ENCODE results near the gene HOXC9.

Gene HOXC9

DNA sequence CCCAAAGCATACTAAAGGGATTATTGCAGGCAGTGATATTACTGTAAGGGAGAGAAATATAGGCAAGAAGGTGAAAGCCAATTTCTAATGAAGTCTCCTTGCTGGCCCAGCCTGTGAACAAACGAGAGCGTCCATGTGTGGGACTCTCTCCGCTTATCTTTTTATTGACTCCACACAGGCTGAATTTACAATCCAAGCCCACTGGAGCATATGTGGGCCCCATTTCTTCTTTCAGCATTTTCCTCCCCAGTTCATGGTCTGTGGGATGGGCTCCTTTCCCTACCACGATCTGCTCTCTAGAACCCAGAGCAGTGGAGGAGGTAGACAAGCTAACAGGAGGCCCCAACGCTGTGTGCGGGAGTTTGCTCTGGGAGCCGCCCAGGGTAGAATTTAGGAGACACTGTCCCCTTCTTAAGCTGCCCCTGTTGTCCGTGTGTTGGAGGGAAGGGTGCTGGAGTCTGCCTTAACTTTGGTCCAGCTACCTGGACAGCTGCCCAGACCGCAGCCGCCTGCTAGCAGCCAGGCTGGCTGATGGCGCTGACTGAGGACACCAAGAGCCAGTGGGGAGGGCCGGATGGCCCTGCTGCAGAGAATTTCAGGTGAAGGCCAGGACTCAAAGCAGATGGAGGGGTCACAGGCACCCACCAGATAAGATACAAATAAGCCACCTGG, 30.2 kb upstream of the HOXC9 start:
- Histone ChIP-seq H3K9me3 (ENCODE audit: control insufficient read depth, insufficient read depth, low read depth, low read length) (no peaks in the 10 kb centered on the region), H3K4me3 (ENCODE audit: low read depth, low read length) (no peak overlapping the region), H3K4me1 (ENCODE audit: control insufficient read depth, insufficient read depth, low read length) (peaks cover 70% of the 10 kb centered on the region), H3K27ac (ENCODE audit: extremely low read depth, low read depth, low read length) (peak overlapping the region; percentile 94), H3K36me3 (ENCODE audit: control insufficient read depth in 2 of 2, insufficient read depth in 1 of 2, low read length in 2 of 2) (no peaks in the 10 kb centered on the region)
- CTCF ChIA-PET = interaction anchor here (0.6 to 1.2 kb wide), 6 partner anchors 8 to 403 kb away, joined by 3 to 5 read pairs (median 4); no protein-coding TSS in a partner anchor
- POLR2A ChIA-PET = no interaction called here
- TF ChIP-seq ZNF404 (tag by site-specific recombination; IDR thresholded peaks at IDR 0.05) (no peak), ZNF792 (tag by site-specific recombination; IDR thresholded peaks at IDR 0.05) (no peak), ZNF16 (tag by site-specific recombination; IDR thresholded peaks at IDR 0.05; ENCODE audit: low read depth) (no peak), BCL11A (tag by site-specific recombination; IDR thresholded peaks at IDR 0.05; ENCODE audit: low read depth) (0 out of 2 replicates have a peak, but pooled peaks have one; percentile 1), ZNF624 (tag by site-specific recombination; IDR thresholded peaks at IDR 0.05) (no peak), ZNF514 (tag by site-specific recombination; IDR thresholded peaks at IDR 0.05) (no peak), ZNF654 (tag by site-specific recombination; IDR thresholded peaks at IDR 0.05; ENCODE audit: low read depth) (no peak), ZNF221 (tag by site-specific recombination; IDR thresholded peaks at IDR 0.05; ENCODE audit: borderline replicate concordance) (no peak), ZNF600 (tag by site-specific recombination; IDR thresholded peaks at IDR 0.05) (0 out of 2 replicates have a peak, but pooled peaks have one; percentile 59), ZNF350 (tag by site-specific recombination; IDR thresholded peaks at IDR 0.05) (no peak), SP2 (tag by site-specific recombination; IDR thresholded peaks at IDR 0.05) (no peak), ZNF777 (tag by site-specific recombination; IDR thresholded peaks at IDR 0.05; ENCODE audit: borderline replicate concordance) (no peak), BCL11B (tag by site-specific recombination; IDR thresholded peaks at IDR 0.05; ENCODE audit: low read depth) (no peak), YY1 (tag by site-specific recombination; IDR thresholded peaks at IDR 0.05) (no peak), ZNF529 (tag by site-specific recombination; IDR thresholded peaks at IDR 0.05; ENCODE audit: insufficient replicate concordance) (no peak), ZNF549 (tag by site-specific recombination; IDR thresholded peaks at IDR 0.05) (no peak), ZFHX2 (tag by site-specific recombination; conservative IDR thresholded peaks at IDR 0.05) (peak; percentile 59), ZNF623 (tag by site-specific recombination; IDR thresholded peaks at IDR 0.05) (no peak), GLI4 (tag by site-specific recombination; IDR thresholded peaks at IDR 0.05) (no peak), ZNF658 (tag by site-specific recombination; IDR thresholded peaks at IDR 0.05) (no peak), ZFP69B (tag by site-specific recombination; IDR thresholded peaks at IDR 0.05) (0 out of 2 replicates have a peak, but pooled peaks have one; percentile 60), PRDM1 (tag by site-specific recombination; IDR thresholded peaks at IDR 0.05) (peak; percentile 82), ZNF133 (tag by site-specific recombination; IDR thresholded peaks at IDR 0.05) (peak; percentile 70), ZBTB17 (tag by site-specific recombination; IDR thresholded peaks at IDR 0.05) (peak; percentile 53; the same call in 1 of the 2 replicates), ZNF354C (tag by site-specific recombination; IDR thresholded peaks at IDR 0.05; ENCODE audit: borderline replicate concordance, low read depth) (no peak), ZNF626 (tag by site-specific recombination; IDR thresholded peaks at IDR 0.05) (no peak), ZNF169 (tag by site-specific recombination; IDR thresholded peaks at IDR 0.05) (no peak), EGR2 (tag by site-specific recombination; IDR thresholded peaks at IDR 0.05; ENCODE audit: low read depth) (peak; percentile 52; the same call in 1 of the 2 replicates), ZNF311 (tag by site-specific recombination; IDR thresholded peaks at IDR 0.05; ENCODE audit: borderline replicate concordance) (no peak)
- TF ChIP-seq, protein P1, sequence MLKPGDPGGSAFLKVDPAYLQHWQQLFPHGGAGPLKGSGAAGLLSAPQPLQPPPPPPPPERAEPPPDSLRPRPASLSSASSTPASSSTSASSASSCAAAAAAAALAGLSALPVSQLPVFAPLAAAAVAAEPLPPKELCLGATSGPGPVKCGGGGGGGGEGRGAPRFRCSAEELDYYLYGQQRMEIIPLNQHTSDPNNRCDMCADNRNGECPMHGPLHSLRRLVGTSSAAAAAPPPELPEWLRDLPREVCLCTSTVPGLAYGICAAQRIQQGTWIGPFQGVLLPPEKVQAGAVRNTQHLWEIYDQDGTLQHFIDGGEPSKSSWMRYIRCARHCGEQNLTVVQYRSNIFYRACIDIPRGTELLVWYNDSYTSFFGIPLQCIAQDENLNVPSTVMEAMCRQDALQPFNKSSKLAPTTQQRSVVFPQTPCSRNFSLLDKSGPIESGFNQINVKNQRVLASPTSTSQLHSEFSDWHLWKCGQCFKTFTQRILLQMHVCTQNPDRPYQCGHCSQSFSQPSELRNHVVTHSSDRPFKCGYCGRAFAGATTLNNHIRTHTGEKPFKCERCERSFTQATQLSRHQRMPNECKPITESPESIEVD (tag by site-specific recombination; IDR thresholded peaks at IDR 0.05) = no peak
- TF ChIP-seq, protein P2, sequence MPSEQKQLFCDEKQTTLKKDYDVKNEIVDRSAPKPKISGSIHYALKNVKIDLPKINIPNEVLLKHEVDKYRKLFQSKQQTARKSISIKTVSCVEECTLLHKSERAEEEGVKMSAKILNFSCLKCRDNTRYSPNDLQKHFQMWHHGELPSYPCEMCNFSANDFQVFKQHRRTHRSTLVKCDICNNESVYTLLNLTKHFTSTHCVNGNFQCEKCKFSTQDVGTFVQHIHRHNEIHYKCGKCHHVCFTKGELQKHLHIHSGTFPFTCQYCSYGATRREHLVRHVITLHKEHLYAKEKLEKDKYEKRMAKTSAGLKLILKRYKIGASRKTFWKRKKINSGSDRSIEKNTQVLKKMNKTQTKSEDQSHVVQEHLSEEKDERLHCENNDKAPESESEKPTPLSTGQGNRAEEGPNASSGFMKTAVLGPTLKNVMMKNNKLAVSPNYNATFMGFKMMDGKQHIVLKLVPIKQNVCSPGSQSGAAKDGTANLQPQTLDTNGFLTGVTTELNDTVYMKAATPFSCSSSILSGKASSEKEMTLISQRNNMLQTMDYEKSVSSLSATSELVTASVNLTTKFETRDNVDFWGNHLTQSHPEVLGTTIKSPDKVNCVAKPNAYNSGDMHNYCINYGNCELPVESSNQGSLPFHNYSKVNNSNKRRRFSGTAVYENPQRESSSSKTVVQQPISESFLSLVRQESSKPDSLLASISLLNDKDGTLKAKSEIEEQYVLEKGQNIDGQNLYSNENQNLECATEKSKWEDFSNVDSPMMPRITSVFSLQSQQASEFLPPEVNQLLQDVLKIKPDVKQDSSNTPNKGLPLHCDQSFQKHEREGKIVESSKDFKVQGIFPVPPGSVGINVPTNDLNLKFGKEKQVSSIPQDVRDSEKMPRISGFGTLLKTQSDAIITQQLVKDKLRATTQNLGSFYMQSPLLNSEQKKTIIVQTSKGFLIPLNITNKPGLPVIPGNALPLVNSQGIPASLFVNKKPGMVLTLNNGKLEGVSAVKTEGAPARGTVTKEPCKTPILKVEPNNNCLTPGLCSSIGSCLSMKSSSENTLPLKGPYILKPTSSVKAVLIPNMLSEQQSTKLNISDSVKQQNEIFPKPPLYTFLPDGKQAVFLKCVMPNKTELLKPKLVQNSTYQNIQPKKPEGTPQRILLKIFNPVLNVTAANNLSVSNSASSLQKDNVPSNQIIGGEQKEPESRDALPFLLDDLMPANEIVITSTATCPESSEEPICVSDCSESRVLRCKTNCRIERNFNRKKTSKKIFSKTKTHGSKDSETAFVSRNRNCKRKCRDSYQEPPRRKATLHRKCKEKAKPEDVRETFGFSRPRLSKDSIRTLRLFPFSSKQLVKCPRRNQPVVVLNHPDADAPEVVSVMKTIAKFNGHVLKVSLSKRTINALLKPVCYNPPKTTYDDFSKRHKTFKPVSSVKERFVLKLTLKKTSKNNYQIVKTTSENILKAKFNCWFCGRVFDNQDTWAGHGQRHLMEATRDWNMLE (tag by site-specific recombination; conservative IDR thresholded peaks at IDR 0.05; ENCODE audit: low read depth) = no peak
- TF ChIP-seq, protein P3, sequence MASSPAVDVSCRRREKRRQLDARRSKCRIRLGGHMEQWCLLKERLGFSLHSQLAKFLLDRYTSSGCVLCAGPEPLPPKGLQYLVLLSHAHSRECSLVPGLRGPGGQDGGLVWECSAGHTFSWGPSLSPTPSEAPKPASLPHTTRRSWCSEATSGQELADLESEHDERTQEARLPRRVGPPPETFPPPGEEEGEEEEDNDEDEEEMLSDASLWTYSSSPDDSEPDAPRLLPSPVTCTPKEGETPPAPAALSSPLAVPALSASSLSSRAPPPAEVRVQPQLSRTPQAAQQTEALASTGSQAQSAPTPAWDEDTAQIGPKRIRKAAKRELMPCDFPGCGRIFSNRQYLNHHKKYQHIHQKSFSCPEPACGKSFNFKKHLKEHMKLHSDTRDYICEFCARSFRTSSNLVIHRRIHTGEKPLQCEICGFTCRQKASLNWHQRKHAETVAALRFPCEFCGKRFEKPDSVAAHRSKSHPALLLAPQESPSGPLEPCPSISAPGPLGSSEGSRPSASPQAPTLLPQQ (tag by site-specific recombination; IDR thresholded peaks at IDR 0.05) = peak; percentile 73

Measured in HEK293 (cell line).